Parathyroid adenoma (tissue), 2 donors: ENCODE measurements around the gene TPD52L1.
A peak's percentile ranks its signal among the peaks of the same experiment; 100 is the strongest.
"Not testable (repeated sequence)": the region's sequence is repeated elsewhere in the genome, so short reads cannot be mapped to it uniquely, and the experiment has no call there.

Source experiments
- H2AFZ ChIP-seq: fragments of 300-600 bp; sonication (generic); one replicate; pipeline ENCODE4 v1.7.0; 2017; ENCODE audit warnings: antibody characterized with exemption, mild to moderate bottlenecking
- H3K27ac ChIP-seq: fragments of 300-600 bp; sonication (generic); one replicate; pipeline ENCODE4 v1.7.0; 2017
- H3K27me3 ChIP-seq: fragments of 300-600 bp; sonication (generic); one replicate; pipeline ENCODE4 v1.7.0; 2017; ENCODE audit warnings: low read length; ENCODE audit not compliant: control insufficient read depth, insufficient read depth
- H3K36me3 ChIP-seq: fragments of 300-600 bp; sonication (generic); one replicate; pipeline ENCODE4 v1.7.0; 2017; ENCODE audit warnings: low read length; ENCODE audit not compliant: control insufficient read depth, insufficient read depth
- H3K4me1 ChIP-seq: fragments of 300-600 bp; sonication (generic); one replicate; pipeline ENCODE4 v1.7.0; 2017; ENCODE audit warnings: control low read depth
- H3K4me2 ChIP-seq: fragments of 300-600 bp; sonication (generic); one replicate; pipeline ENCODE4 v1.7.0; 2017; ENCODE audit warnings: low read length
- H3K4me3 ChIP-seq: fragments of 300-600 bp; sonication (generic); one replicate; pipeline ENCODE4 v1.7.0; 2017; ENCODE audit warnings: low read depth, low read length
- H3K79me2 ChIP-seq: fragments of 300-600 bp; sonication (generic); one replicate; pipeline ENCODE4 v1.7.0; 2017; ENCODE audit warnings: control low read depth
- H3K9ac ChIP-seq: fragments of 300-600 bp; sonication (generic); one replicate; pipeline ENCODE4 v1.7.0; 2017; ENCODE audit warnings: mild to moderate bottlenecking
- H3K9me3 ChIP-seq: fragments of 300-600 bp; sonication (generic); one replicate; pipeline ENCODE4 v1.7.0; 2017; ENCODE audit warnings: low read length; ENCODE audit not compliant: control insufficient read depth
- TF ChIP-seq, protein P1 (sequence below): fragments of 300-600 bp; sonication (generic); IDR thresholded peaks from one replicate; pipeline ENCODE4 v1.7.0; 2017; ENCODE audit warnings: antibody characterized with exemption, mild to moderate bottlenecking
- donor health status: primary hyperparathyroidism.

Gene TPD52L1

DNA sequence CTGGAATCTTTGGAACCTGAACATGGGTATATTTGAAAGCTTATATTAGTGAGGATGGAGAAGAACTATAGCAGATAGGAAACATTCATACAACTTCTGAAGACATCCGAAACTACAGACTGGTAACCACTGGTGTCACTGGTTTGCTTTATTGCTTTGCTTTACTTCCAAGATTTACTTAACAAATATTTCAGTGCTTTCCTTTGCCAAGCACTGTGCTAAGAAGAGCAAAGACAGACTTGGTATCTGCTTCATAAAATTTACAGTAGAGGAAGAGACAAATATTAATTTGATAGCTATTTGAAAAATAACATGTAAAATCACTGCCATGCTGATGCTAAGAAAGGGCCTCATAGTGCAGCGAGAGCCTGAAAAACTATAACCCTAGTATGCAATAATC is 1.8 kb downstream of the TPD52L1 start:
- TF ChIP-seq, protein P1, sequence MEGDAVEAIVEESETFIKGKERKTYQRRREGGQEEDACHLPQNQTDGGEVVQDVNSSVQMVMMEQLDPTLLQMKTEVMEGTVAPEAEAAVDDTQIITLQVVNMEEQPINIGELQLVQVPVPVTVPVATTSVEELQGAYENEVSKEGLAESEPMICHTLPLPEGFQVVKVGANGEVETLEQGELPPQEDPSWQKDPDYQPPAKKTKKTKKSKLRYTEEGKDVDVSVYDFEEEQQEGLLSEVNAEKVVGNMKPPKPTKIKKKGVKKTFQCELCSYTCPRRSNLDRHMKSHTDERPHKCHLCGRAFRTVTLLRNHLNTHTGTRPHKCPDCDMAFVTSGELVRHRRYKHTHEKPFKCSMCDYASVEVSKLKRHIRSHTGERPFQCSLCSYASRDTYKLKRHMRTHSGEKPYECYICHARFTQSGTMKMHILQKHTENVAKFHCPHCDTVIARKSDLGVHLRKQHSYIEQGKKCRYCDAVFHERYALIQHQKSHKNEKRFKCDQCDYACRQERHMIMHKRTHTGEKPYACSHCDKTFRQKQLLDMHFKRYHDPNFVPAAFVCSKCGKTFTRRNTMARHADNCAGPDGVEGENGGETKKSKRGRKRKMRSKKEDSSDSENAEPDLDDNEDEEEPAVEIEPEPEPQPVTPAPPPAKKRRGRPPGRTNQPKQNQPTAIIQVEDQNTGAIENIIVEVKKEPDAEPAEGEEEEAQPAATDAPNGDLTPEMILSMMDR = no peak
- Histone ChIP-seq H3K27ac (peak overlapping the region; percentile 80), H3K79me2 (no peaks in the 10 kb centered on the region), H3K27me3 (no peaks in the 10 kb centered on the region), H3K4me3 (peak overlapping the region; percentile 76), H2AFZ (peak overlapping the region; percentile 94), H3K4me2 (peak overlapping the region; percentile 91), H3K36me3 (no peaks in the 10 kb centered on the region), H3K4me1 (peaks cover 4% of the 10 kb centered on the region), H3K9me3 (no peaks in the 10 kb centered on the region), H3K9ac (no peak overlapping the region)

DNA sequence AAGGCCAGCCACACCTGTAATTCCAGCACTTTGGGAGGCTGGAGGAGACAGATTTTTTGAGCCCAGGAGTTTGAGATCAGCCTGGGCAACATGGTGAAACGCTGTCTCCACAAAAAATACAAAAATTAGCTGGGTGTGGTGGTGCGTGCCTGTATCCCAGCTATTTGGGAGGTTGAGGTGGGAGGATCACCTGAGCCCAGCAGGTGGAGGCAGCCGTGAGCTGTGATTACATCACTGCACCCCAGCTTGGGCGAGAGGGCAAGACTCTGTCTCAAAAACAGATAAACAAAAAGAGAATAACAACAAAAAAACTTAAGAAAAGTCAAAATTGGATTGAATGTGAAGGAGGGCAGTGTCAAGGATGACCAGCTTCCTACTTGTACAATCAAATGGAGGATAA is 2.9 kb downstream of the TPD52L1 start:
- TF ChIP-seq, protein P1 = no peak
- Histone ChIP-seq H3K9me3 (no peaks in the 10 kb centered on the region), H3K9ac (no peak overlapping the region), H3K4me2 (peak overlapping the region; percentile 14), H3K4me1 (peaks cover 4% of the 10 kb centered on the region), H3K4me3 (peak overlapping the region; percentile 2), H3K79me2 (no peaks in the 10 kb centered on the region), H3K36me3 (no peaks in the 10 kb centered on the region), H3K27me3 (no peaks in the 10 kb centered on the region), H2AFZ (no peak overlapping the region), H3K27ac (no peak overlapping the region)

GRCh38 chr6:125157280-125157679 is 3.7 kb downstream of the TPD52L1 start:
- Histone ChIP-seq H3K9me3 (no peaks in the 10 kb centered on the region), H3K4me1 (peaks cover 4% of the 10 kb centered on the region), H3K79me2 (no peaks in the 10 kb centered on the region), H3K27me3 (no peaks in the 10 kb centered on the region), H3K27ac (no peak overlapping the region), H3K4me2 (peak overlapping the region; percentile 14), H3K36me3 (no peaks in the 10 kb centered on the region), H3K9ac (no peak overlapping the region), H3K4me3 (peak overlapping the region; percentile 2), H2AFZ (no peak overlapping the region)
- TF ChIP-seq, protein P1 = no peak

DNA sequence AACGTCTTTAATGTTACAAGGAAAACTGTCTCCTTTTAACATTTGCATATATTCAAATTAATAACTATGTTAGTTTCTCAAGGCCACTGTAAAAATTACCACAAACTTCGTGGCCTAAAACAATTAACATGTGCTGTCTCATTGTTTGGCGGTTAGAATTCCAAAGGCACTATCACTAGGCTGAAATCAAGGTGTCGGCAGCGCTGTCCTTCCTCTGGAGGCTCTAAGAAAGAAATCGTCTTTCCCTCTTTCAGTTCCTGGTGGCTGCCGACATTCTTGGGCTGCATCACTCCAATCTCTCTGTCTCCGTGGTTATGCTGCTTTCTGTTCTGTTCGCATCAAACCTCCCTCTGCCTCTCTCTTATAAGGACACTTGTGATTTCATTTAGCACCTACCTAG is 4.2 kb downstream of the TPD52L1 start:
- Histone ChIP-seq H3K36me3 (no peaks in the 10 kb centered on the region), H3K79me2 (no peaks in the 10 kb centered on the region), H2AFZ (no peak overlapping the region), H3K4me2 (no peak overlapping the region), H3K27ac (no peak overlapping the region), H3K9me3 (no peaks in the 10 kb centered on the region), H3K9ac (no peak overlapping the region), H3K4me3 (no peak overlapping the region), H3K4me1 (peaks cover 2% of the 10 kb centered on the region), H3K27me3 (no peaks in the 10 kb centered on the region)
- TF ChIP-seq, protein P1 = no peak

- H3K27ac ChIP-seq, H3K4me1 ChIP-seq, H3K4me3 ChIP-seq, H3K9me3 ChIP-seq, H2AFZ ChIP-seq, H3K27me3 ChIP-seq, H3K9ac ChIP-seq, H3K36me3 ChIP-seq, H3K79me2 ChIP-seq, H3K4me2 ChIP-seq: not testable (repeated sequence)
Measured at GRCh38 chr6:125163339-125163738, 9.8 kb downstream of the TPD52L1 start.
